MM.1S (cell line): ENCODE results near the gene DBN1.

Experiments
- EZH2 ChIP-seq: fragments of 300-600 bp; sonication (generic); optimal IDR thresholded peaks from 2 replicates; pipeline ENCODE3; 2017; ENCODE audit warnings: low read depth, mild to moderate bottlenecking, antibody characterized with exemption, low read length, mixed read lengths
- EZH2phosphoT487 ChIP-seq: fragments of 300-600 bp; sonication (generic); IDR thresholded peaks from 2 replicates; pipeline ENCODE4 v1.6.1; 2018; ENCODE audit warnings: antibody characterized with exemption, low read length
- TF ChIP-seq, protein P1 (sequence below): fragments of 300-600 bp; sonication (generic); IDR thresholded peaks from 2 replicates; pipeline ENCODE4 v1.5.1; 2016; ENCODE audit warnings: antibody characterized with exemption, low read length, mixed read lengths

DNA sequence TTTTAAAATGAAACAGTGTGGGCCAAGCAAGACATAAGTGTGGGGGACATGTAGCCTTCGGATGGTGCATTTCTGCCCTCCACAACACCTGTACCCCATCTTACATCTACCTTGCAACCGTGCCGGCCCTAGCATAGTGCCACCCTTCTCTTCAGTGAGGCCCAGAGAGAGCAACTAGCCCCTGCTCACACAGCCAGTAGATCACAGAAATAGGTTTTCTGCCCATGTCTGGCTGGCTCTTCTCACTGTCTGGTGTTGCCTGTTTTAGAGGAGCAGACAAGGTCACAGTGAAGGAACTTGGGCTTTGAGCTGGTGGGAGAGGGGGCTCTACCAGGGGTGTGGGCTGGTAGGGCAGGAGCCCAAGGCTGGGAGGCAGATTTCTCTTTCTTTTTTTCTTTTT, 12.8 kb upstream of the DBN1 start:
- TF ChIP-seq, protein P1, sequence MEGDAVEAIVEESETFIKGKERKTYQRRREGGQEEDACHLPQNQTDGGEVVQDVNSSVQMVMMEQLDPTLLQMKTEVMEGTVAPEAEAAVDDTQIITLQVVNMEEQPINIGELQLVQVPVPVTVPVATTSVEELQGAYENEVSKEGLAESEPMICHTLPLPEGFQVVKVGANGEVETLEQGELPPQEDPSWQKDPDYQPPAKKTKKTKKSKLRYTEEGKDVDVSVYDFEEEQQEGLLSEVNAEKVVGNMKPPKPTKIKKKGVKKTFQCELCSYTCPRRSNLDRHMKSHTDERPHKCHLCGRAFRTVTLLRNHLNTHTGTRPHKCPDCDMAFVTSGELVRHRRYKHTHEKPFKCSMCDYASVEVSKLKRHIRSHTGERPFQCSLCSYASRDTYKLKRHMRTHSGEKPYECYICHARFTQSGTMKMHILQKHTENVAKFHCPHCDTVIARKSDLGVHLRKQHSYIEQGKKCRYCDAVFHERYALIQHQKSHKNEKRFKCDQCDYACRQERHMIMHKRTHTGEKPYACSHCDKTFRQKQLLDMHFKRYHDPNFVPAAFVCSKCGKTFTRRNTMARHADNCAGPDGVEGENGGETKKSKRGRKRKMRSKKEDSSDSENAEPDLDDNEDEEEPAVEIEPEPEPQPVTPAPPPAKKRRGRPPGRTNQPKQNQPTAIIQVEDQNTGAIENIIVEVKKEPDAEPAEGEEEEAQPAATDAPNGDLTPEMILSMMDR, result no peak
- TF ChIP-seq EZH2, result no peak
- no peak for TF ChIP-seq EZH2phosphoT487
